H1 (cell line): ENCODE results near the gene SSR1. TPM values are rescaled to one million over a fixed set of nuclear protein-coding genes. Genes with fewer than 3 reads are reported as not detected.

ENCODE experiments used
- CTCF ChIA-PET: fragments of 300-600 bp; sonication (Branson Sonifier 250); formaldehyde crosslinking; loops from one replicate; lab custom pipeline; 2021; ENCODE audit not compliant: partially characterized antibody; lab: Charles Lee
- POLR2A ChIA-PET: fragments of 300-600 bp; sonication (Branson Sonifier 250); formaldehyde crosslinking; loops from one replicate; lab custom pipeline; 2021; ENCODE audit warnings: inconsistent platforms; ENCODE audit not compliant: partially characterized antibody; lab: Charles Lee
- DNase-seq, 2 experiments: peaks; one replicate each; pipeline versions ENCODE4 v3.0.0 to v3.0.0-alpha.2; 2010 to 2022; ENCODE audit warnings: low spot score in 2 of 2, low read depth in 1 of 2, mixed read lengths in 1 of 2
- FAIRE-seq: peaks from 2 replicates; lab custom pipeline; 2011; peaks lifted over from hg19 to GRCh38; lab: Jason Lieb, UNC
- H2AFZ ChIP-seq: 2 replicates; pipeline ENCODE4 v1.8.1; 2012; ENCODE audit warnings: low read length, inconsistent platforms
- H2AK5ac ChIP-seq: 2 replicates; pipeline ENCODE4 v1.6.1; 2013; ENCODE audit warnings: low read depth, low read length
- H2BK120ac ChIP-seq: replicated peaks from 2 replicates; pipeline ENCODE3; 2013; ENCODE audit warnings: low read depth, low read length, inconsistent platforms
- H2BK12ac ChIP-seq: 2 replicates; pipeline ENCODE4 v1.6.1; 2013; ENCODE audit warnings: low read depth, low read length
- H2BK15ac ChIP-seq: 2 replicates; pipeline ENCODE4 v1.6.1; 2013; ENCODE audit warnings: low read length
- H2BK20ac ChIP-seq: 2 replicates; pipeline ENCODE4 v1.6.1; 2013; ENCODE audit warnings: low read length
- H2BK5ac ChIP-seq: 2 replicates; pipeline ENCODE4 v1.6.1; 2013; ENCODE audit warnings: low read depth, low read length
- H3K14ac ChIP-seq: 2 replicates; pipeline ENCODE4 v1.6.1; 2013; ENCODE audit warnings: inconsistent platforms; ENCODE audit not compliant: insufficient read length
- H3K18ac ChIP-seq: 2 replicates; pipeline ENCODE4 v1.6.1; 2013; ENCODE audit warnings: low read length; ENCODE audit errors: extremely low read depth
- H3K23ac ChIP-seq: 2 replicates; pipeline ENCODE4 v1.6.1; 2013; ENCODE audit warnings: inconsistent platforms; ENCODE audit not compliant: insufficient read length
- H3K23me2 ChIP-seq: 2 replicates; pipeline ENCODE4 v1.6.1; 2013; ENCODE audit warnings: low read depth, low read length
- H3K27ac ChIP-seq: 2 replicates; pipeline ENCODE4 v1.6.1; 2011; ENCODE audit warnings: low read depth, low read length, inconsistent platforms
- H3K27me3 ChIP-seq, 4 experiments: replicated peaks in 1 of 4; 1 replicate in 1 of 4; 2 replicates in 3 of 4; pipeline versions ENCODE4 v1.6.1 to v1.8.1; 2011 to 2013; ENCODE audit warnings: low read length in 3 of 4, mild to moderate bottlenecking in 3 of 4, inconsistent platforms in 2 of 4, mixed read lengths in 2 of 4, moderate library complexity in 1 of 4; ENCODE audit not compliant: control insufficient read depth in 3 of 4, insufficient read depth in 3 of 4; ENCODE audit errors: extremely low read depth in 1 of 4
- H3K36me3 ChIP-seq, 4 experiments: 2 replicates each; pipeline versions ENCODE4 v1.6.1 to v1.8.1; 2011 to 2013; ENCODE audit warnings: mild to moderate bottlenecking in 4 of 4, low read length in 3 of 4, moderate library complexity in 2 of 4, control low read depth in 1 of 4, inconsistent platforms in 1 of 4; ENCODE audit not compliant: insufficient read depth in 4 of 4, control insufficient read depth in 2 of 4
- H3K4ac ChIP-seq: replicated peaks from 2 replicates; pipeline ENCODE3; 2013; ENCODE audit warnings: low read length, low read depth, mixed read lengths, inconsistent platforms; ENCODE audit not compliant: insufficient read length
- H3K4me1 ChIP-seq, 4 experiments: replicated peaks in 1 of 4; 1 replicate in 1 of 4; 2 replicates in 3 of 4; pipeline versions ENCODE4 v1.6.1 to v1.8.1; 2011 to 2013; ENCODE audit warnings: low read length in 3 of 4, inconsistent platforms in 2 of 4, mixed read lengths in 1 of 4; ENCODE audit not compliant: insufficient read depth in 4 of 4, control insufficient read depth in 3 of 4
- H3K4me2 ChIP-seq, 2 experiments: 2 replicates each; pipeline versions ENCODE4 v1.6.1 to v1.8.1; 2011 to 2013; ENCODE audit warnings: low read depth in 2 of 2, low read length in 2 of 2, control low read depth in 1 of 2, inconsistent platforms in 1 of 2, mild to moderate bottlenecking in 1 of 2; ENCODE audit not compliant: insufficient read depth in 1 of 2
- H3K4me3 ChIP-seq, 4 experiments: fragments of 200-600, 300-600 bp in 1 of 4; sonication (generic), shearing (Covaris generic), sonication (Bioruptor Twin) in 1 of 4; 2 replicates each; pipeline versions ENCODE4 v1.5.1 to v1.8.1; 2011 to 2016; ENCODE audit warnings: low read length in 4 of 4, low read depth in 3 of 4, control low read depth in 2 of 4, inconsistent platforms in 2 of 4, mild to moderate bottlenecking in 2 of 4, mixed read lengths in 1 of 4, moderate library complexity in 1 of 4; ENCODE audit not compliant: insufficient read depth in 2 of 4; ENCODE audit errors: extremely low read depth in 1 of 4
- H3K56ac ChIP-seq: replicated peaks from 2 replicates; pipeline ENCODE3; 2013; ENCODE audit warnings: low read depth, mild to moderate bottlenecking, mixed read lengths, low read length, inconsistent platforms; ENCODE audit not compliant: insufficient read length
- H3K79me1 ChIP-seq: 2 replicates; pipeline ENCODE4 v1.6.1; 2013; ENCODE audit warnings: low read depth, low read length, control low read depth
- H3K79me2 ChIP-seq, 2 experiments: 2 replicates each; pipeline versions ENCODE4 v1.6.1 to v1.8.1; 2012 to 2013; ENCODE audit warnings: low read length in 2 of 2, mild to moderate bottlenecking in 2 of 2, inconsistent platforms in 1 of 2; ENCODE audit not compliant: insufficient read depth in 2 of 2, control insufficient read depth in 1 of 2
- H3K9ac ChIP-seq, 4 experiments: replicated peaks in 1 of 4; 1 replicate in 1 of 4; 2 replicates in 3 of 4; pipeline versions ENCODE4 v1.6.1 to v1.8.1; 2011 to 2013; ENCODE audit warnings: low read depth in 3 of 4, low read length in 3 of 4, control low read depth in 2 of 4, mild to moderate bottlenecking in 2 of 4, moderate library complexity in 2 of 4, inconsistent platforms in 1 of 4; ENCODE audit errors: extremely low read depth in 1 of 4
- H3K9me3 ChIP-seq, 2 experiments: 2 replicates each; pipeline versions ENCODE4 v1.6.1 to v1.8.1; 2012 to 2013; ENCODE audit warnings: mild to moderate bottlenecking in 2 of 2, moderate library complexity in 2 of 2, control low read depth in 1 of 2, inconsistent platforms in 1 of 2, low read depth in 1 of 2, low read length in 1 of 2, mixed read lengths in 1 of 2; ENCODE audit not compliant: insufficient read depth in 2 of 2
- H4K20me1 ChIP-seq, 2 experiments: replicated peaks in 1 of 2; 2 replicates each; pipeline versions ENCODE3 to v1.8.1; 2011 to 2013; ENCODE audit warnings: inconsistent platforms in 2 of 2, low read length in 2 of 2, mild to moderate bottlenecking in 1 of 2; ENCODE audit not compliant: insufficient read depth in 2 of 2, control insufficient read depth in 1 of 2
- H4K5ac ChIP-seq: 2 replicates; pipeline ENCODE4 v1.6.1; 2013; ENCODE audit warnings: low read length, low read depth, mixed read lengths, inconsistent platforms; ENCODE audit not compliant: insufficient read length
- H4K8ac ChIP-seq: 2 replicates; pipeline ENCODE4 v1.8.0; 2013; ENCODE audit warnings: mild to moderate bottlenecking, moderate library complexity, low read length, inconsistent platforms; ENCODE audit not compliant: insufficient read depth; ENCODE audit errors: extremely low read depth
- H4K91ac ChIP-seq: replicated peaks from 2 replicates; pipeline ENCODE3; 2013; ENCODE audit warnings: low read length, mixed read lengths, inconsistent platforms; ENCODE audit not compliant: insufficient read length
- BCL11A ChIP-seq, 2 experiments: IDR thresholded peaks; one replicate each; pipeline ENCODE4 v1.6.1; 2011; ENCODE audit warnings: low read depth in 2 of 2, low read length in 2 of 2, mild to moderate bottlenecking in 2 of 2
- POLR2A ChIP-seq, 2 experiments: IDR thresholded peaks; 1 replicate in 1 of 2; 2 replicates in 1 of 2; pipeline ENCODE4 v1.6.1; 2011; ENCODE audit warnings: low read depth in 2 of 2, low read length in 2 of 2, mild to moderate bottlenecking in 2 of 2; ENCODE audit errors: control extremely low read depth in 1 of 2
- TCF12 ChIP-seq: IDR thresholded peaks from 2 replicates; pipeline ENCODE4 v1.6.1; 2011; ENCODE audit warnings: low read depth, mild to moderate bottlenecking, low read length
- whole genome bisulfite sequencing, 2 experiments: shearing (Covaris generic) in 1 of 2; methylation state at CpG; one replicate each; pipeline versions ENCODE4 v1.1.6 to v1.1.7; 2013 to 2015; ENCODE audit warnings: low lambda C conversion rate in 2 of 2, mixed read lengths in 2 of 2, inconsistent platforms in 1 of 2, low coverage in 1 of 2, missing lambda C conversion rate in 1 of 2; ENCODE audit not compliant: insufficient replicate concordance in 2 of 2, insufficient coverage in 1 of 2, insufficient read length in 1 of 2; ENCODE audit errors: extremely low coverage in 1 of 2, missing lambda C conversion rate in 1 of 2; 5-methylcytosine and 5-hydroxymethylcytosine counted together
- polyA plus RNA-seq, 7 experiments: library from polyadenylated mRNA; depleted of rRNA in 3 of 7; stranded (reverse) in 5 of 7; unstranded in 2 of 7; fragments of >200 nt in 5 of 7; fragments of 200-250 nt in 2 of 7; gene quantifications; 1 replicate in 5 of 7; 2 replicates in 1 of 7; 4 replicates in 1 of 7; pipeline versions ENCODE4 v1.2.1 to v1.2.3, GENCODE V29; 2011 to 2013; ENCODE audit warnings: missing spikeins in 2 of 7, mixed read lengths in 2 of 7
- total RNA-seq: library from RNA; stranded (reverse); fragmentation: NEBNext Ultra II Directional; extraction: Animal tissue kit (Norgen Biotek cat#: 25700); gene quantifications from 2 replicates; pipeline ENCODE4 v1.2.1, GENCODE V29; 2021

The SSR1 gene
- total and polyA plus RNA-seq, 2 of the 8 experiments (the other 6 are each of a cell fraction or from before 2014, with no cell fraction given), result 26.6 to 117 TPM

- Histone ChIP-seq H2BK15ac (no peak overlapping the region), H2BK120ac (no peak overlapping the region), H3K23me2 (no peaks in the 10 kb centered on the region), H4K91ac (no peak overlapping the region), H3K27me3 (no peaks in the 10 kb centered on the region), H3K27ac (no peak overlapping the region), H3K4me3 (no peak overlapping the region), H3K56ac (no peak overlapping the region), H3K9ac (no peak overlapping the region), H3K14ac (no peak overlapping the region), H3K23ac (no peak overlapping the region), H4K5ac (no peak overlapping the region), H4K8ac (no peak overlapping the region)
- WGBS, 2 experiments, result 87% methylated on average over 14 of the region's 16 CpGs; no CpG with 5 or more reads in 1 of the 2 experiments
- FAIRE-seq, result no peak
- peak in 1 of 2 experiments; percentile 16 for DNase-seq
- TF ChIP-seq POLR2A (IDR thresholded peaks at IDR 0.05; ENCODE audit: control extremely low read depth in 1 of 2, low read depth in 2 of 2, low read length in 2 of 2) (no peak), BCL11A (IDR thresholded peaks at IDR 0.05; ENCODE audit: low read depth in 2 of 2, low read length in 2 of 2) (no peak), TCF12 (no peak)
- TF ChIP-seq, all 59 proteins: peak for 0
- H2BK5ac ChIP-seq, result no peak overlapping the region
- no peaks in the 10 kb centered on the region for H3K79me2 ChIP-seq
- H3K79me1 ChIP-seq, result no peaks in the 10 kb centered on the region
- POLR2A ChIA-PET, result interaction anchor here (1.3 kb wide), 1 partner anchor 12 kb away, joined by 3 read pairs; no protein-coding TSS in a partner anchor
- no peaks in the 10 kb centered on the region for H4K20me1 ChIP-seq
- H3K4ac ChIP-seq, result no peak overlapping the region
- H3K4me1 ChIP-seq, result no peaks in the 10 kb centered on the region
- H3K18ac ChIP-seq, result no peak overlapping the region
- H3K9me3 ChIP-seq, result no peaks in the 10 kb centered on the region
- H2BK20ac ChIP-seq, result no peak overlapping the region
- CTCF ChIA-PET, result interaction anchor here (0.6 to 1.4 kb wide), 4 partner anchors 7 to 345 kb away, joined by 4 to 5 read pairs (median 4); no protein-coding TSS in a partner anchor
- no peak overlapping the region for H2AFZ ChIP-seq
- H2AK5ac ChIP-seq, result no peak overlapping the region
- H3K36me3 ChIP-seq, result no peaks in the 10 kb centered on the region
- no peak overlapping the region for H3K4me2 ChIP-seq
- no peak overlapping the region for H2BK12ac ChIP-seq
Measured at GRCh38 chr6:7270320-7271204, 42.4 kb downstream of the SSR1 start.
